Karpas-422 (cell line): ENCODE measurements around the gene MIER2. TPM values are rescaled to one million over a fixed set of nuclear protein-coding genes. Genes with fewer than 3 reads are reported as not detected.
"Not testable (repeated sequence)": the region's sequence is repeated elsewhere in the genome, so short reads cannot be mapped to it uniquely, and the experiment has no call there.

Source experiments
- DNase-seq: peaks from one replicate; pipeline ENCODE4 v3.0.0-alpha.2; 2015
- H2AFZ ChIP-seq: fragments of 200-600 bp; sonication (generic); 2 replicates; pipeline ENCODE4 v1.6.1; 2014; ENCODE audit warnings: antibody characterized with exemption, low read length, mixed read lengths
- H3K27ac ChIP-seq: fragments of 200-600 bp; sonication (generic); 2 replicates; pipeline ENCODE4 v1.5.1; 2014; ENCODE audit warnings: mild to moderate bottlenecking, low read length, moderate library complexity
- H3K27me3 ChIP-seq: fragments of 200-600 bp; sonication (generic); 2 replicates; pipeline ENCODE4 v1.6.1; 2014; ENCODE audit warnings: low read length, mixed read lengths
- H3K36me3 ChIP-seq: fragments of 200-600 bp; sonication (generic); 2 replicates; pipeline ENCODE4 v1.6.1; 2014; ENCODE audit warnings: low read length, mixed read lengths; ENCODE audit not compliant: insufficient read depth
- H3K4me1 ChIP-seq: fragments of 200-600 bp; sonication (generic); 2 replicates; pipeline ENCODE4 v1.6.1; 2014; ENCODE audit warnings: mild to moderate bottlenecking, low read length, mixed read lengths
- H3K4me2 ChIP-seq: fragments of 200-600 bp; sonication (generic); 2 replicates; pipeline ENCODE4 v1.6.1; 2014; ENCODE audit warnings: low read length, low read depth, mild to moderate bottlenecking; ENCODE audit not compliant: poor library complexity, severe bottlenecking
- H3K4me3 ChIP-seq: fragments of 200-600 bp; sonication (generic); 2 replicates; pipeline ENCODE4 v1.5.1; 2014; ENCODE audit warnings: mild to moderate bottlenecking, antibody characterized with exemption, low read length, mixed read lengths
- H3K79me2 ChIP-seq: fragments of 200-600 bp; sonication (generic); 2 replicates; pipeline ENCODE4 v1.6.1; 2014; ENCODE audit warnings: mild to moderate bottlenecking, low read length, mixed read lengths
- H3K9ac ChIP-seq: fragments of 200-600 bp; sonication (generic); 2 replicates; pipeline ENCODE4 v1.6.0; 2014; ENCODE audit warnings: low read length
- H3K9me2 ChIP-seq: fragments of 200-600 bp; sonication (generic), shearing (Covaris generic); replicated peaks from 2 replicates; pipeline ENCODE4 v1.6.0; 2014; ENCODE audit warnings: mild to moderate bottlenecking, low read length, moderate library complexity; ENCODE audit not compliant: insufficient read depth
- H3K9me3 ChIP-seq: fragments of 300-700, 200-600 bp; sonication (generic); 2 replicates; pipeline ENCODE4 v1.6.1; 2014; ENCODE audit warnings: low read length, mixed read lengths
- H4K20me1 ChIP-seq: fragments of 200-600 bp; sonication (generic); 2 replicates; pipeline ENCODE4 v1.6.1; 2014; ENCODE audit warnings: mild to moderate bottlenecking, antibody characterized with exemption, low read length, low read depth; ENCODE audit not compliant: insufficient read depth
- total RNA-seq: library from RNA; depleted of rRNA; stranded (reverse); fragments of >200 nt; shearing (Covaris generic); gene quantifications from 2 replicates; pipeline ENCODE4 v1.2.3, GENCODE V29; 2014; ENCODE audit warnings: low replicate concordance; rRNA removed

Gene MIER2
- total RNA-seq, 1 experiment from 2014 or later: 15.3 TPM

GRCh38 chr19:271856-272255, 72.7 kb downstream of the MIER2 start:
- Histone ChIP-seq H3K4me2 (no peak overlapping the region), H3K79me2 (no peaks in the 10 kb centered on the region), H3K4me1 (peaks cover 3% of the 10 kb centered on the region), H3K9me3 (no peaks in the 10 kb centered on the region), H3K4me3 (no peak overlapping the region), H3K9me2 (no peaks in the 10 kb centered on the region), H4K20me1 (no peaks in the 10 kb centered on the region), H2AFZ (no peak overlapping the region), H3K36me3 (no peaks in the 10 kb centered on the region), H3K9ac (no peak overlapping the region), H3K27me3 (no peaks in the 10 kb centered on the region), H3K27ac (no peak overlapping the region)
- DNase-seq: no peak

GRCh38 chr19:270766-271318, 73.8 kb downstream of the MIER2 start:
- not testable (repeated sequence) for H3K9ac ChIP-seq, H3K4me1 ChIP-seq, H2AFZ ChIP-seq, H3K4me2 ChIP-seq, H4K20me1 ChIP-seq, H3K4me3 ChIP-seq, H3K36me3 ChIP-seq, H3K27me3 ChIP-seq, H3K27ac ChIP-seq, DNase-seq, H3K9me2 ChIP-seq, H3K79me2 ChIP-seq, H3K9me3 ChIP-seq

GRCh38 chr19:269241-269640, 75.4 kb downstream of the MIER2 start:
- Histone ChIP-seq H3K4me2 (no peak overlapping the region), H3K9me2 (no peaks in the 10 kb centered on the region), H3K4me3 (no peak overlapping the region), H3K9me3 (no peaks in the 10 kb centered on the region), H3K27me3 (no peaks in the 10 kb centered on the region), H3K4me1 (peaks cover 3% of the 10 kb centered on the region), H3K79me2 (no peaks in the 10 kb centered on the region), H3K9ac (no peak overlapping the region), H3K36me3 (no peaks in the 10 kb centered on the region), H3K27ac (no peak overlapping the region), H2AFZ (no peak overlapping the region), H4K20me1 (no peaks in the 10 kb centered on the region)
- no peak for DNase-seq

GRCh38 chr19:262125-262524, 82.5 kb downstream of the MIER2 start:
- H2AFZ ChIP-seq: no peak overlapping the region
- no peaks in the 10 kb centered on the region for H3K27me3 ChIP-seq
- no peaks in the 10 kb centered on the region for H3K36me3 ChIP-seq
- no peak overlapping the region for H3K27ac ChIP-seq
- no peak overlapping the region for H3K4me2 ChIP-seq
- no peaks in the 10 kb centered on the region for H3K9me2 ChIP-seq
- H3K4me1 ChIP-seq: peaks cover 1% of the 10 kb centered on the region
- DNase-seq: no peak
- H3K9ac ChIP-seq: no peak overlapping the region
- no peak overlapping the region for H3K4me3 ChIP-seq
- H3K79me2 ChIP-seq: no peaks in the 10 kb centered on the region
- H3K9me3 ChIP-seq: no peaks in the 10 kb centered on the region
- H4K20me1 ChIP-seq: no peaks in the 10 kb centered on the region

- not testable (repeated sequence) for H3K27me3 ChIP-seq, DNase-seq, H3K36me3 ChIP-seq, H3K4me2 ChIP-seq, H3K9me3 ChIP-seq, H3K79me2 ChIP-seq, H3K27ac ChIP-seq, H2AFZ ChIP-seq, H3K9ac ChIP-seq, H3K4me1 ChIP-seq, H4K20me1 ChIP-seq, H3K4me3 ChIP-seq, H3K9me2 ChIP-seq
These were observed 87.8 kb downstream of the MIER2 start for GRCh38 chr19:256804-257203.

Other genes starting within 250 kb of the MIER2 start
- not detected in 2 replicates for gene OR4F17, start 237.7 kb downstream of the MIER2 start, total RNA-seq
- gene PLPP2, start 53.4 kb downstream of the MIER2 start, total RNA-seq: 0.04 and 0.26 TPM in 2 replicates
- not detected in 2 replicates for gene C2CD4C, start 64.4 kb upstream of the MIER2 start, total RNA-seq
- not detected in 2 replicates for gene SHC2, start 116.2 kb upstream of the MIER2 start, total RNA-seq
- gene MADCAM1, start 151.7 kb upstream of the MIER2 start, total RNA-seq: 0.11 and 0.97 TPM in 2 replicates
- gene TPGS1, start 162.7 kb upstream of the MIER2 start, total RNA-seq: 13.8 and 46.6 TPM in 2 replicates
- gene CDC34, start 187.0 kb upstream of the MIER2 start, total RNA-seq: 25.7 and 96.8 TPM in 2 replicates
- gene GZMM, start 199.3 kb upstream of the MIER2 start, total RNA-seq: 0.32 TPM in 1 of 2 replicates, not detected in the other
- gene BSG, start 227.8 kb upstream of the MIER2 start, total RNA-seq: 124 and 186 TPM in 2 replicates
- gene HCN2, start 245.1 kb upstream of the MIER2 start, total RNA-seq: not detected in 2 replicates